RWPE2 (cell line): Measurements from ENCODE around the gene WWC2.

Source experiments
- ATAC-seq: fragments of 200-7000 bp; cut with Tn5 transposase; 3 replicates; pipeline ENCODE4 v1.9.1; 2021; ENCODE audit warnings: low read depth
- DNase-seq: peaks from one replicate; pipeline ENCODE4 v3.0.0-alpha.2; 2020; ENCODE audit warnings: low spot score
- H3K27ac ChIP-seq: fragments of 450-650 bp; 2 replicates; pipeline ENCODE4 v1.5.1; 2017; ENCODE audit warnings: mild to moderate bottlenecking; ENCODE audit not compliant: poor library complexity, severe bottlenecking
- H3K27me3 ChIP-seq: fragments of 250-450 bp; sonication (Bioruptor Pico); 2 replicates; pipeline ENCODE4 v1.5.1; 2021; ENCODE audit warnings: mild to moderate bottlenecking, moderate library complexity; ENCODE audit not compliant: insufficient read depth, poor library complexity, severe bottlenecking
- H3K36me3 ChIP-seq: fragments of 250-450 bp; sonication (Bioruptor Pico); 2 replicates; pipeline ENCODE4 v1.5.1; 2020; ENCODE audit warnings: low read depth, mild to moderate bottlenecking, moderate library complexity
- H3K4me1 ChIP-seq: fragments of 250-450 bp; sonication (Bioruptor Pico); 2 replicates; pipeline ENCODE4 v1.5.1; 2021; ENCODE audit warnings: mild to moderate bottlenecking, moderate library complexity; ENCODE audit not compliant: insufficient read depth, poor library complexity, severe bottlenecking
- H3K4me3 ChIP-seq: fragments of 250-450 bp; sonication (Bioruptor Pico); 2 replicates; pipeline ENCODE4 v1.5.1; 2021; ENCODE audit warnings: mild to moderate bottlenecking, moderate library complexity; ENCODE audit not compliant: severe bottlenecking
- H3K9me3 ChIP-seq: fragments of 250-450 bp; sonication (Bioruptor Pico); 2 replicates; pipeline ENCODE4 v1.5.1; 2021; ENCODE audit warnings: mild to moderate bottlenecking, moderate library complexity; ENCODE audit not compliant: severe bottlenecking
- CTCF ChIP-seq: fragments of 450-650 bp; IDR thresholded peaks from one replicate; pipeline ENCODE4 v1.5.1; 2017; ENCODE audit warnings: mild to moderate bottlenecking, moderate library complexity; ENCODE audit not compliant: poor library complexity, severe bottlenecking

WWC2 gene

DNA sequence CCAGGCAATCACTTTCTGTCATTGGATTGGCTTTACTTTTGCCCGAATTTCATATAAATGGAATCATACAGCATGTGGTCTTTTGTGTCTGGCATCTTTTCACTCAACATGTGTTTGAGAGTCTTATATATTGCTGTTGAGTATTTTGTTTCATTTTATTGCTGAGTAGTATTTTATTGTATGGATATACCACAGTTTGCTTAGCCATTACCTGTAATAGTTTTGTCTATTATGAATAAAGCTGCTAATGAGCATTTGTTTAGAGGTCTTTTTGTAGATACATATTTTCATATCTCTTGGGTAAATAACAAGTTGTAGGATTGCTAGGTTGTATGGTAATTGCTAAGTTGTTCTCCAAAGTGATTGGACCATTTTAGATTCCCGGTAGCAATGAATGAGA is 105.7 kb downstream of the WWC2 start:
- DNase-seq, result no peak
- Histone ChIP-seq H3K4me1 (peaks cover 20% of the 10 kb centered on the region), H3K36me3 (peaks cover 4% of the 10 kb centered on the region; the same call in 1 of the 2 replicates), H3K4me3 (no peak overlapping the region), H3K9me3 (no peaks in the 10 kb centered on the region), H3K27me3 (no peaks in the 10 kb centered on the region), H3K27ac (no peak overlapping the region)
- TF ChIP-seq CTCF, result no peak
- ATAC-seq, result no peak

GRCh38 chr4:183205193-183205592 is 106.1 kb downstream of the WWC2 start:
- peaks cover 16% of the 10 kb centered on the region for H3K4me1 ChIP-seq
- H3K27ac ChIP-seq, result no peak overlapping the region
- DNase-seq (no peak), ATAC-seq (no peak)
- H3K27me3 ChIP-seq, result no peaks in the 10 kb centered on the region
- TF ChIP-seq CTCF, result no peak
- no peaks in the 10 kb centered on the region for H3K9me3 ChIP-seq
- H3K36me3 ChIP-seq, result peaks cover 6% of the 10 kb centered on the region; the same call in 1 of the 2 replicates
- H3K4me3 ChIP-seq, result no peak overlapping the region

- Histone ChIP-seq H3K27me3 (no peaks in the 10 kb centered on the region), H3K9me3 (no peaks in the 10 kb centered on the region), H3K4me1 (peaks cover 11% of the 10 kb centered on the region), H3K36me3 (peaks cover 10% of the 10 kb centered on the region; the same call in 1 of the 2 replicates), H3K27ac (no peak overlapping the region), H3K4me3 (no peak overlapping the region)
- ATAC-seq, result no peak
- DNase-seq, result no peak
- no peak for TF ChIP-seq CTCF
These were observed 106.7 kb downstream of the WWC2 start for GRCh38 chr4:183205709-183206108.

GRCh38 chr4:183211533-183211932 is 112.5 kb downstream of the WWC2 start:
- no peak for ATAC-seq
- Histone ChIP-seq H3K27me3 (no peaks in the 10 kb centered on the region), H3K4me1 (no peaks in the 10 kb centered on the region), H3K9me3 (no peaks in the 10 kb centered on the region), H3K36me3 (peaks cover 10% of the 10 kb centered on the region; the same call in 1 of the 2 replicates), H3K4me3 (no peak overlapping the region), H3K27ac (no peak overlapping the region)
- no peak for TF ChIP-seq CTCF
- DNase-seq, result no peak

- no peak for TF ChIP-seq CTCF
- Histone ChIP-seq H3K4me3 (no peak overlapping the region), H3K4me1 (no peaks in the 10 kb centered on the region), H3K9me3 (no peaks in the 10 kb centered on the region), H3K27me3 (no peaks in the 10 kb centered on the region), H3K27ac (no peak overlapping the region), H3K36me3 (peaks cover 6% of the 10 kb centered on the region; the same call in 1 of the 2 replicates)
- DNase-seq (no peak), ATAC-seq (no peak)
These were observed 114.9 kb downstream of the WWC2 start for GRCh38 chr4:183213996-183214395.
